Kidney (tissue), 14 donors: ENCODE results near the gene FRMD3. TPM values are rescaled to one million over a fixed set of nuclear protein-coding genes. Genes with fewer than 3 reads are reported as not detected.

Source experiments
- DNase-seq, 5 donors: peaks; one replicate each; pipeline ENCODE4 v3.0.0-alpha.2; 2013 to 2020
- FAIRE-seq: peaks from 2 replicates; lab custom pipeline; 2012; peaks lifted over from hg19 to GRCh38; lab: Jason Lieb, UNC
- H3K27ac ChIP-seq, 2 donors: one replicate each; pipeline ENCODE4 v1.7.0; 2013; ENCODE audit warnings: low read depth in 2 of 2, low read length in 2 of 2, inconsistent platforms in 1 of 2
- H3K27me3 ChIP-seq: one replicate; pipeline ENCODE4 v1.7.1; 2013; ENCODE audit warnings: low read length, inconsistent platforms; ENCODE audit not compliant: control insufficient read depth, insufficient read depth
- H3K36me3 ChIP-seq, 3 donors: one replicate each; pipeline versions ENCODE4 v1.7.0 to v1.7.1; 2013; ENCODE audit warnings: low read length in 3 of 3, control low read depth in 1 of 3, inconsistent platforms in 1 of 3; ENCODE audit not compliant: insufficient read depth in 3 of 3, control insufficient read depth in 2 of 3
- H3K4me1 ChIP-seq, 3 donors: one replicate each; pipeline versions ENCODE4 v1.7.0 to v1.7.1; 2013; ENCODE audit warnings: low read length in 3 of 3, inconsistent platforms in 1 of 3, low read depth in 1 of 3; ENCODE audit not compliant: control insufficient read depth in 2 of 3, insufficient read depth in 2 of 3
- H3K4me3 ChIP-seq, 3 donors: one replicate each; pipeline versions ENCODE4 v1.7.0 to v1.8.1; 2013; ENCODE audit warnings: low read length in 3 of 3, control low read depth in 1 of 3, inconsistent platforms in 1 of 3
- H3K9ac ChIP-seq, 3 donors: one replicate each; pipeline versions ENCODE4 v1.7.0 to v1.7.1; 2013; ENCODE audit warnings: low read length in 3 of 3, control low read depth in 1 of 3, inconsistent platforms in 1 of 3
- H3K9me3 ChIP-seq, 3 donors: one replicate each; pipeline versions ENCODE4 v1.7.0 to v1.7.1; 2013; ENCODE audit warnings: low read length in 3 of 3, control low read depth in 1 of 3, inconsistent platforms in 1 of 3; ENCODE audit not compliant: control insufficient read depth in 2 of 3, insufficient read depth in 1 of 3
- CTCF ChIP-seq: IDR thresholded peaks from 3 replicates; pipeline ENCODE4 v1.5.1; 2012; ENCODE audit warnings: mild to moderate bottlenecking, moderate library complexity, borderline replicate concordance; ENCODE audit not compliant: insufficient read depth; ENCODE audit errors: extremely low read depth
- intact Hi-C: fragments of 100-400 bp; cut with DNase I; formaldehyde crosslinking; loops from one replicate; pipeline ENCODE4 v1.11.1; 2022
- polyA plus RNA-seq: library from polyadenylated mRNA; stranded (reverse); fragments of 350-450 nt; fragmentation: Illumina TruSeq; extraction: RNeasy Lipid Tissue Mini Kit (QIAGEN cat#74804); gene quantifications from one replicate; pipeline ENCODE4 v1.2.3, GENCODE V29; 2014; ENCODE audit warnings: low read depth, low replicate concordance; ENCODE audit not compliant: insufficient read depth
- total RNA-seq: library from RNA; stranded (reverse); fragmentation: NEBNext Ultra II Directional; extraction: Animal tissue kit (Norgen Biotek cat#: 25700); gene quantifications from one replicate; pipeline ENCODE4 v1.2.1, GENCODE V29; 2021
- donor health status: control.
- donor health status: control.
- donor health status: control.
- donor health status: control.
- donor health status: control.
- donor health status: DM: yes; HTN: yes; CAD: no.
- donor health status: Normal renal cell carcinoma (clear cell type).

FRMD3 gene
- total and polyA plus RNA-seq, 2 donors from 2014 or later, result 9.9 to 11.0 TPM

GRCh38 chr9:83444110-83444509, 94.1 kb downstream of the FRMD3 start:
- H3K9ac ChIP-seq, result no peak overlapping the region
- H3K27me3 ChIP-seq, result no peaks in the 10 kb centered on the region
- FAIRE-seq (no peak), DNase-seq (peak in 1 of 5 donors; percentile 75)
- H3K9me3 ChIP-seq, result no peaks in the 10 kb centered on the region
- peaks cover 5 to 26% (median 11%) of the 10 kb centered on the region in 3 donors for H3K4me1 ChIP-seq
- H3K4me3 ChIP-seq, result no peak overlapping the region
- H3K36me3 ChIP-seq, result no peaks in the 10 kb centered on the region
- peak overlapping the region in 1 of 2 donors; percentile 23 for H3K27ac ChIP-seq
- intact Hi-C loops, result no loop called here
- TF ChIP-seq CTCF, result no peak

- H3K27ac ChIP-seq, result peak overlapping the region in 1 of 2 donors; percentile 42
- FAIRE-seq, result no peak
Observed at GRCh38 chr9:83441390-83441789, 96.8 kb downstream of the FRMD3 start.

GRCh38 chr9:83440641-83441040, 97.6 kb downstream of the FRMD3 start:
- Histone ChIP-seq H3K4me3 (no peak overlapping the region), H3K36me3 (no peaks in the 10 kb centered on the region), H3K9me3 (no peaks in the 10 kb centered on the region), H3K27ac (no peak overlapping the region), H3K27me3 (no peaks in the 10 kb centered on the region), H3K4me1 (peaks cover 0 to 21% (median 5%) of the 10 kb centered on the region in 3 donors), H3K9ac (no peak overlapping the region)
- TF ChIP-seq CTCF, result no peak
- FAIRE-seq (no peak), DNase-seq (no peak)
- intact Hi-C loops, result no loop called here

More at GRCh38 chr9:83441390-83441789, 96.8 kb downstream of the FRMD3 start:
- Histone ChIP-seq H3K4me3 (no peak overlapping the region), H3K36me3 (no peaks in the 10 kb centered on the region), H3K4me1 (peaks cover 0 to 21% (median 5%) of the 10 kb centered on the region in 3 donors), H3K9me3 (no peaks in the 10 kb centered on the region), H3K9ac (no peak overlapping the region), H3K27me3 (no peaks in the 10 kb centered on the region)
- intact Hi-C loops, result no loop called here
- TF ChIP-seq CTCF, result no peak
- DNase-seq, result no peak

GRCh38 chr9:83435301-83435700, 102.9 kb downstream of the FRMD3 start:
- H3K27ac ChIP-seq, result no peak overlapping the region
- no peaks in the 10 kb centered on the region for H3K27me3 ChIP-seq
- DNase-seq, result no peak
- no peaks in the 10 kb centered on the region for H3K9me3 ChIP-seq
- no peak for FAIRE-seq
- H3K4me1 ChIP-seq, result peaks cover 0 to 27% (median 26%) of the 10 kb centered on the region in 3 donors
- intact Hi-C loops, result no loop called here
- no peak overlapping the region for H3K4me3 ChIP-seq
- H3K36me3 ChIP-seq, result no peaks in the 10 kb centered on the region
- no peak for TF ChIP-seq CTCF
- no peak overlapping the region for H3K9ac ChIP-seq
